GM12878 (cell line): Measurements from ENCODE around the gene ARFGAP3. TPM values are rescaled to one million over a fixed set of nuclear protein-coding genes. Genes with fewer than 3 reads are reported as not detected.

Experiments used
- ATAC-seq: fragments of 200-7000 bp; cut with Tn5 transposase; 3 replicates; pipeline ENCODE4 v1.9.1; 2020; ENCODE audit warnings: mild to moderate bottlenecking, moderate library complexity
- BruUV-seq: library from RNA; stranded (reverse); fragments of 400-500 nt; replicated peaks from 2 replicates; lab custom pipeline; 2021; lab: Mats Ljungman, UMichigan
- CTCF ChIA-PET: fragments of 300-600 bp; sonication (Branson Sonifier 250); formaldehyde crosslinking; extraction: SDS; loops from one replicate; lab custom pipeline; 2021; ENCODE audit warnings: inconsistent platforms; lab: Yijun Ruan, JAX
- POLR2A ChIA-PET: fragments of 350-600 bp; formaldehyde crosslinking; extraction: SDS; loops from one replicate; lab custom pipeline; 2021; ENCODE audit warnings: inconsistent platforms; lab: Charles Lee
- RAD21 ChIA-PET: fragments of 300-600 bp; sonication (Branson Sonifier 250); formaldehyde crosslinking; loops from one replicate; lab custom pipeline; 2023; ENCODE audit warnings: antibody characterized with exemption; ENCODE audit not compliant: unreplicated experiment; lab: Charles Lee
- SMC1A ChIA-PET: fragments of 300-600 bp; sonication (Branson Sonifier 250); formaldehyde crosslinking; loops from one replicate; lab custom pipeline; 2023; ENCODE audit not compliant: unreplicated experiment, uncharacterized antibody; lab: Charles Lee
- DNase-seq: peaks from one replicate; pipeline ENCODE4 v3.0.0-alpha.2; 2011; ENCODE audit warnings: low read depth, low spot score
- FAIRE-seq: peaks from 3 replicates; lab custom pipeline; 2011; peaks lifted over from hg19 to GRCh38; lab: Jason Lieb, UNC
- H2AFZ ChIP-seq: 2 replicates; pipeline ENCODE4 v1.6.0; 2011; ENCODE audit warnings: low read depth, low read length, control low read depth; ENCODE audit not compliant: control insufficient read depth
- H3K27ac ChIP-seq: 2 replicates; pipeline ENCODE4 v1.5.1; 2011; ENCODE audit warnings: control low read depth; ENCODE audit not compliant: control insufficient read depth, insufficient read depth
- H3K27me3 ChIP-seq, 2 experiments: replicated peaks in 1 of 2; 2 replicates each; pipeline versions ENCODE4 v1.6.0 to v1.6.1; 2011; ENCODE audit warnings: low read length in 1 of 2; ENCODE audit not compliant: control insufficient read depth in 2 of 2, insufficient read depth in 2 of 2
- H3K36me3 ChIP-seq, 2 experiments: 2 replicates each; pipeline ENCODE4 v1.5.1; 2011; ENCODE audit warnings: low read length in 1 of 2; ENCODE audit not compliant: control insufficient read depth in 2 of 2, insufficient read depth in 2 of 2
- H3K4me1 ChIP-seq: 2 replicates; pipeline ENCODE4 v1.6.1; 2011; ENCODE audit warnings: mild to moderate bottlenecking, low read length, moderate library complexity, mixed read lengths; ENCODE audit not compliant: control insufficient read depth, insufficient read depth
- H3K4me2 ChIP-seq: 2 replicates; pipeline ENCODE4 v1.6.0; 2011; ENCODE audit warnings: control low read depth; ENCODE audit not compliant: control insufficient read depth, insufficient read depth
- H3K4me3 ChIP-seq: fragments of 200-600 bp; sonication (generic); 2 replicates; pipeline ENCODE4 v1.5.1; 2016
- H3K79me2 ChIP-seq: 2 replicates; pipeline ENCODE4 v1.6.0; 2011; ENCODE audit warnings: low read length; ENCODE audit not compliant: control insufficient read depth, insufficient read depth
- H3K9ac ChIP-seq: 2 replicates; pipeline ENCODE4 v1.8.0; 2011; ENCODE audit warnings: low read length, control low read depth, mixed read lengths; ENCODE audit not compliant: control insufficient read depth, insufficient read depth
- H3K9me3 ChIP-seq: replicated peaks from 3 replicates; pipeline ENCODE4 v1.5.1; 2011; ENCODE audit warnings: mild to moderate bottlenecking, low read length; ENCODE audit not compliant: control insufficient read depth, insufficient read depth
- H4K20me1 ChIP-seq: 2 replicates; pipeline ENCODE4 v1.6.0; 2011; ENCODE audit not compliant: control insufficient read depth, insufficient read depth
- BACH1 ChIP-seq: fragments of 450-650 bp; IDR thresholded peaks from 2 replicates; pipeline ENCODE4 v1.6.1; 2017; ENCODE audit warnings: mild to moderate bottlenecking, borderline replicate concordance
- BRCA1 ChIP-seq: IDR thresholded peaks from 2 replicates; pipeline ENCODE4 v1.6.1; 2011; ENCODE audit warnings: low read depth, low read length, improper control_type of control experiment
- ESRRA ChIP-seq: IDR thresholded peaks from 2 replicates; pipeline ENCODE4 v1.6.1; 2012; ENCODE audit warnings: mild to moderate bottlenecking, low read length, improper control_type of control experiment
- MEF2A ChIP-seq: IDR thresholded peaks from 2 replicates; pipeline ENCODE4 v1.6.1; 2011; ENCODE audit warnings: low read depth, mild to moderate bottlenecking, low read length, moderate library complexity; ENCODE audit not compliant: insufficient read depth
- NFYA ChIP-seq: IDR thresholded peaks from 2 replicates; pipeline ENCODE4 v1.6.1; 2011; ENCODE audit warnings: low read depth, mild to moderate bottlenecking, low read length, improper control_type of control experiment, borderline replicate concordance
- POLR2A ChIP-seq: IDR thresholded peaks from 2 replicates; pipeline ENCODE4 v1.6.1; 2011; ENCODE audit warnings: low read depth, mild to moderate bottlenecking, low read length
- PRDM15 ChIP-seq: fragments of 450-650 bp; formaldehyde crosslinking; IDR thresholded peaks from 2 replicates; pipeline ENCODE4 v1.4.0; 2020; ENCODE audit warnings: mild to moderate bottlenecking, moderate library complexity
- RAD51 ChIP-seq: fragments of 450-650 bp; IDR thresholded peaks from 2 replicates; pipeline ENCODE4 v1.6.1; 2016; ENCODE audit warnings: moderate library complexity, mild to moderate bottlenecking, inconsistent platforms
- SMAD5 ChIP-seq: IDR thresholded peaks from 2 replicates; pipeline ENCODE4 v1.6.1; 2016; ENCODE audit warnings: antibody characterized with exemption, low read depth
- STAT3 ChIP-seq: IDR thresholded peaks from 2 replicates; pipeline ENCODE4 v1.6.1; 2011; ENCODE audit warnings: low read depth, low read length, improper control_type of control experiment
- WRNIP1 ChIP-seq: IDR thresholded peaks from 2 replicates; pipeline ENCODE4 v1.6.1; 2011; ENCODE audit warnings: low read depth, low read length, improper control_type of control experiment, borderline replicate concordance
- ZBTB11 ChIP-seq: fragments of 450-650 bp; formaldehyde crosslinking; IDR thresholded peaks from 2 replicates; pipeline ENCODE4 v1.5.0; 2022; ENCODE audit warnings: mild to moderate bottlenecking, missing genetic modification characterization
- ZNF274 ChIP-seq: IDR thresholded peaks from one replicate; pipeline ENCODE4 v1.8.0; 2011; ENCODE audit not compliant: insufficient read length, insufficient read depth
- ZNF384 ChIP-seq: IDR thresholded peaks from 2 replicates; pipeline ENCODE4 v1.6.1; 2012; ENCODE audit warnings: low read depth, mild to moderate bottlenecking, low read length, improper control_type of control experiment, borderline replicate concordance
- WGBS: methylation state at CpG from one replicate; pipeline ENCODE4 v1.1.6; 2016; ENCODE audit warnings: low lambda C conversion rate; ENCODE audit not compliant: insufficient replicate concordance, insufficient coverage; ENCODE audit errors: missing lambda C conversion rate; 5-methylcytosine and 5-hydroxymethylcytosine counted together
- in situ Hi-C: fragments of 300-500 bp; cut with MboI; formaldehyde crosslinking; loops from 9 replicates; pipeline ENCODE4 v1.14.3; 2018; ENCODE audit warnings: mixed read lengths
- intact Hi-C: fragments of 100-400 bp; cut with micrococcal nuclease; formaldehyde crosslinking; loops from one replicate; pipeline ENCODE4 v1.14.2; 2022; ENCODE audit not compliant: unreplicated experiment
- polyA plus RNA-seq, 11 experiments: library from polyadenylated mRNA; depleted of rRNA in 4 of 11; unstranded in 6 of 11; stranded (reverse) in 5 of 11; fragments of >200 nt; fragmentation: Nextera tagmentation in 4 of 11; fragmentation: Illumina TruSeq in 1 of 11; extraction: Ambion mirVana in 4 of 11; extraction: Trizol in 1 of 11; gene quantifications; 1 replicate in 1 of 11; 2 replicates in 10 of 11; pipeline versions ENCODE4 v1.2.1 to v1.2.3, GENCODE V29; 2011 to 2016; ENCODE audit warnings: inconsistent platforms in 2 of 11, missing spikeins in 2 of 11, low read depth in 1 of 11
- total RNA-seq, 4 experiments: library from RNA; depleted of rRNA in 3 of 4; stranded (reverse); fragments of >200 nt in 3 of 4; fragmentation: Illumina TruSeq in 1 of 4; extraction: Trizol in 1 of 4; gene quantifications; 2 replicates each; pipeline versions ENCODE4 v1.2.1 to v1.2.3, GENCODE V29; 2013 to 2021

Gene ARFGAP3
- total and polyA plus RNA-seq, 10 of the 15 experiments (the other 5 are each of a cell fraction or from before 2014, with no cell fraction given), result 29.7 to 50.8 (median 39.5) TPM

- BruUV-seq, result no TSS peak
- TF ChIP-seq PRDM15 (no peak), BRCA1 (no peak), ZNF274 (no peak), WRNIP1 (no peak), MEF2A (no peak), ZBTB11 (CRISPR knock-in tag) (no peak), POLR2A (no peak), ESRRA (no peak), BACH1 (no peak), NFYA (no peak), SMAD5 (no peak), STAT3 (no peak), ZNF384 (no peak), RAD51 (no peak)
- SMC1A ChIA-PET, result interaction anchor here (0.9 kb wide), 1 partner anchor 18 kb away, joined by 3 read pairs; no protein-coding TSS in a partner anchor
- FAIRE-seq, result no peak
- Histone ChIP-seq H3K9ac (no peak overlapping the region), H3K36me3 (peaks cover 0 to 9% of the 10 kb centered on the region in 2 experiments), H3K27ac (no peak overlapping the region), H4K20me1 (no peaks in the 10 kb centered on the region; the same call in 1 of the 2 replicates), H3K9me3 (no peaks in the 10 kb centered on the region; the same call in 2 of the 3 replicates), H3K4me1 (no peaks in the 10 kb centered on the region), H3K27me3 (no peaks in the 10 kb centered on the region), H3K4me2 (no peak overlapping the region), H2AFZ (no peak overlapping the region), H3K4me3 (no peak overlapping the region), H3K79me2 (peaks cover 19% of the 10 kb centered on the region)
- WGBS, result 98% methylated on average over 5 of the region's 5 CpGs
- DNase-seq, result no peak
- intact Hi-C loops, result no loop called here
- POLR2A ChIA-PET, result no interaction called here
- CTCF ChIA-PET, result interaction anchor here (0.6 to 1.5 kb wide), 2 partner anchors 60 to 67 kb away, joined by 3 read pairs; no protein-coding TSS in a partner anchor
- RAD21 ChIA-PET, result no interaction called here
- no peak for ATAC-seq
- in situ Hi-C loops, result no loop called here
Measured at GRCh38 chr22:42848941-42849550, 8.0 kb downstream of the ARFGAP3 start.
